ENCODE measurements around the gene UBA5. TPM values are rescaled to one million over a fixed set of nuclear protein-coding genes. Genes with fewer than 3 reads are reported as not detected.

The UBA5 gene
- polyA plus RNA-seq, 3 donors = 9.3 to 19.5 (median 13.8) TPM

GRCh38 chr3:132654190-132654589, 5.9 kb upstream of the UBA5 start:
- no peaks in the 10 kb centered on the region for H3K36me3 Mint-ChIP-seq
- no peak for DNase-seq
- H3K9me3 Mint-ChIP-seq = no peaks in the 10 kb centered on the region
- intact Hi-C loops (cut with micrococcal nuclease) = no loop called here
- Histone ChIP-seq H3K79me2 (ENCODE audit: insufficient read depth, low read length) (no peaks in the 10 kb centered on the region), H3K4me1 (ENCODE audit: control insufficient read depth in 1 of 2, insufficient read depth in 2 of 2, low read length in 2 of 2) (peaks cover 5 to 7% of the 10 kb centered on the region in 2 donors), H2AFZ (ENCODE audit: insufficient read depth, low read depth, low read length, poor library complexity, severe bottlenecking) (no peak overlapping the region), H3K27me3 (ENCODE audit: control insufficient read depth in 2 of 2, insufficient read depth in 2 of 2, low read length in 2 of 2) (no peaks in the 10 kb centered on the region), H4K20me1 (ENCODE audit: insufficient read depth, low read length) (no peaks in the 10 kb centered on the region), H3K9me3 (replicated peaks in 1 of 2; ENCODE audit: control insufficient read depth in 1 of 2, insufficient read depth in 1 of 2, low read length in 2 of 2) (no peaks in the 10 kb centered on the region), H3K36me3 (replicated peaks in 1 of 2; ENCODE audit: control insufficient read depth in 1 of 2, insufficient read depth in 2 of 2, low read length in 2 of 2) (no peaks in the 10 kb centered on the region), H3K9ac (ENCODE audit: insufficient read depth, low read length, poor library complexity, severe bottlenecking) (no peak overlapping the region), H3K4me3 (replicated peaks in 1 of 3; ENCODE audit: low read depth in 2 of 3, low read length in 3 of 3) (no peak overlapping the region), H3K27ac (ENCODE audit: low read depth in 1 of 2, low read length in 2 of 2) (no peak overlapping the region), H3K4me2 (replicated peaks; ENCODE audit: extremely low read depth, low read length, poor library complexity, severe bottlenecking) (no peak overlapping the region)
- H3K27ac Mint-ChIP-seq = no peak overlapping the region
- WGBS (ENCODE audit: insufficient coverage) = 100% methylated on average over 1 of the region's 2 CpGs
- TF ChIP-seq CTCF (IDR thresholded peaks at IDR 0.05) = no peak
- H3K27me3 Mint-ChIP-seq (ENCODE audit: low read depth in 3 of 3) = no peaks in the 10 kb centered on the region
- peaks cover 16% of the 10 kb centered on the region for H3K4me1 Mint-ChIP-seq
- H3K4me3 Mint-ChIP-seq = no peak overlapping the region

GRCh38 chr3:132654721-132655120, 5.4 kb upstream of the UBA5 start:
- WGBS (ENCODE audit: insufficient coverage) = 100% methylated on average over 4 of the region's 5 CpGs
- Histone ChIP-seq H3K4me3 (replicated peaks in 1 of 3; ENCODE audit: low read depth in 2 of 3, low read length in 3 of 3) (no peak overlapping the region), H3K9ac (ENCODE audit: insufficient read depth, low read length, poor library complexity, severe bottlenecking) (no peak overlapping the region), H3K27ac (ENCODE audit: low read depth in 1 of 2, low read length in 2 of 2) (no peak overlapping the region), H2AFZ (ENCODE audit: insufficient read depth, low read depth, low read length, poor library complexity, severe bottlenecking) (no peak overlapping the region), H4K20me1 (ENCODE audit: insufficient read depth, low read length) (no peaks in the 10 kb centered on the region), H3K36me3 (replicated peaks in 1 of 2; ENCODE audit: control insufficient read depth in 1 of 2, insufficient read depth in 2 of 2, low read length in 2 of 2) (no peaks in the 10 kb centered on the region), H3K79me2 (ENCODE audit: insufficient read depth, low read length) (no peaks in the 10 kb centered on the region), H3K4me1 (ENCODE audit: control insufficient read depth in 1 of 2, insufficient read depth in 2 of 2, low read length in 2 of 2) (peaks cover 7 to 11% of the 10 kb centered on the region in 2 donors), H3K9me3 (replicated peaks in 1 of 2; ENCODE audit: control insufficient read depth in 1 of 2, insufficient read depth in 1 of 2, low read length in 2 of 2) (no peaks in the 10 kb centered on the region), H3K27me3 (ENCODE audit: control insufficient read depth in 2 of 2, insufficient read depth in 2 of 2, low read length in 2 of 2) (no peaks in the 10 kb centered on the region), H3K4me2 (replicated peaks; ENCODE audit: extremely low read depth, low read length, poor library complexity, severe bottlenecking) (no peak overlapping the region)
- H3K27ac Mint-ChIP-seq = no peak overlapping the region
- no peak for DNase-seq
- no peak for TF ChIP-seq CTCF (IDR thresholded peaks at IDR 0.05)
- no peaks in the 10 kb centered on the region for H3K36me3 Mint-ChIP-seq
- H3K4me3 Mint-ChIP-seq = no peak overlapping the region
- intact Hi-C loops (cut with micrococcal nuclease) = no loop called here
- H3K27me3 Mint-ChIP-seq (ENCODE audit: low read depth in 3 of 3) = no peaks in the 10 kb centered on the region
- H3K4me1 Mint-ChIP-seq = peaks cover 17% of the 10 kb centered on the region
- H3K9me3 Mint-ChIP-seq = no peaks in the 10 kb centered on the region

Measured in CD14-positive monocyte (primary cell).